Fibroblast of peridontal ligament (primary cell): ENCODE results near the gene CCDC85A.

Experiments
- DNase-seq: peaks from one replicate; pipeline ENCODE4 v3.0.0-alpha.2; 2010; ENCODE audit errors: extremely low read depth

CCDC85A gene

DNA sequence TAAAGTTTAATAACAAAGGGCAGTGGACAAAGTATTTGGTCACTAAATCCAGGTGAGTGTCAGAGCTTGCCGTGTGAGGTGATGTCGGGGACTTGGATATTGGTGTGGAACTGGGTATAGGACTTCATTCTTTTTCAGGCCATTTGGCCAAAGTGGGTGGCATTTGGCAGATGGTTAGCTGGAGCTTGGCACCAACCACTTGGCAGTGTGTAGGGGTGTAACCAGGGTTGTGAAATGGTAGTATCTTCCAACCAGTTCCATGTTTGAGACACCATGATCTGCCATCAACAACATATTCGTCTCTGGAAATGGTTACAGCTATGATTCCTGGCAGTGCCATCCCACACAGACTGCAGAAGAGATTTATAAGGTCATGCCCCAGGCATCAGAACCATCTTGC is 113.9 kb downstream of the CCDC85A start:
- no peak for DNase-seq

DNA sequence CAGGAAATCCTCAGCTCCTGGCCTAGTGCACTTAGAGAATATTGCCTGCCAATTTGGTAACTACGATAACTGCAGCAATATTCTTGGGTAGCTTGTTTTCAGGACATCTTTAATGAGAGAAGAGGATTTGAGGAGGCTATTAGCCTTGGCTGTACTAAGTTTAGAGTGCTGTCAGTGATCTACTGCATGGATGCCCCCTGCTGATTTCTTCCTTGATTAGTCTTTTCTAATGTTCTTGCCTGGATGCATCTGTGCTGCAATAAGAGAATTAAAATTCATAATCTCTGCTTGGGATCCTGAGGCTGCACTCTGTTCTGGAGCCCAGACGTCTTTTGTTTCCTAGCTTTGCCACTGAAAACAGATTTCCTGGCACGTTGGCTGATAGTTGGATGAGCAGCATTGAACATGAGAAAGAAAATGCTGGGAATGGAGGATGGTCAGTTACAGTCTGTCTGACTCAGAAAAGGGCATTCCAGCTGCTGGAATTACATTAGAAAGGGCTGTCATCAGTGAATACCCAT is 115.4 kb downstream of the CCDC85A start:
- peak; percentile 13 for DNase-seq

DNA sequence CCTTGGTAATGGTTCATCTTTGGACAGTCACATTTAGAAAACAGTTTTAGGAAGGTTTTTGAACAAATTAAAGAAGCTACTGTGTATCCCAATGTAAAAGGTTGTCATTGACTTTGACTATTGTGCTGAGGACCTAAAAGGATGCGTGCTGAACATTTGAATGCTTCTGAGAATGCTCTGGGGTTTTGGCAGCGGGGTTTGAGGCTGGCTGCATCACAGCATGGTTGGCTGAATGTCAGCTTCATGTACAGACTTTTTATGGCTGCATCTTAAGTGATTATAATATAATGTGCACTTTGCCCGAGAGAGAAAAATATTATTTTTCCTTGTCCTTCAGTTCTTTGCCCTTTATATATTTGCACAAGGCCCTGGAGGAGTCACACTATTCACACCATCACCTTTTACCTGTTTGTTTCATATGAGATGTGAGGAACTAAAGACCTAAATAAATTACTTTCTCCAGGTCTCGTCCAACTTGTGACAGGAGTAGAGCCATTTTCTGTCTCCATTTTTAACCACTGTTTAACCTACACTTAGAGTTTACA is 125.9 kb downstream of the CCDC85A start:
- no peak for DNase-seq

DNA sequence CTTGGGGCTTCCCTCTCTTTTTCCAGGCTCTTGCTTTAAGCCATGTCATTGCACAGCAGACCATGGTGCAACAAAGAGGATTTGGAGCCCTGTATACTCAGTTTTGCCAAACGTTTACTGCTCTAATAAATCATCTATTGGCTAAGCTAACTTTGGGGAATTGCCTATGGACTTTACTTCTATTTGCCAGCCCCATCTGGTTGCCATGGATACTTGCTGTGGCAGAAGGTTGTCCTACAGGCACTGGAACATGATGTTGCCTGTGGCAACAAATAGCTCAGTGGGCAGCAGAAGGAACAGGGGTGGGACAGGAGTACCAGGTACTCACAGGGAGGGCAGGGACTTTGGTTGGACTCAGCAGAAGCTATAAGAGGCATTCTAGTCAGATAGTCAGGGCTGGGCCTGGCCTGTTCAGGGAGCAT is 129.7 kb downstream of the CCDC85A start:
- DNase-seq, result no peak

DNA sequence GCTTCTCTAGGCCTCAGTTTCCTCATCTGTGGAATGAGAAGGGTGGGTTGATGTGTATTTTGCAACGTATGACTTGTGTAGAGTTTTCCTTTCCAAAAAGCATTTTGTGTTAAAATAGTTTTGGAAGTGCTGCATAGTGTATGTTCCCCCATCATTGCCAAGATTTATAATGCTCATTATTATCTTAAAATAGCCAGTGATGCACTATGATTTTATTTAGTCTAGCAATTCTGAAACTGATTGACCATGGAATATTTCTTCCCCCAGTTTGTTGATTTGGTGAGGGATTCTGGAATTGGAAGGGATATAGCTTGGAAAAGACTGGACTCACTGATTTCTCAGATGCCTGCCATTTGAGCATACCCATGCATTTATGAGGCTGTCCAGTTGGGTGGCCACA is 130.6 kb downstream of the CCDC85A start:
- DNase-seq, result no peak

DNA sequence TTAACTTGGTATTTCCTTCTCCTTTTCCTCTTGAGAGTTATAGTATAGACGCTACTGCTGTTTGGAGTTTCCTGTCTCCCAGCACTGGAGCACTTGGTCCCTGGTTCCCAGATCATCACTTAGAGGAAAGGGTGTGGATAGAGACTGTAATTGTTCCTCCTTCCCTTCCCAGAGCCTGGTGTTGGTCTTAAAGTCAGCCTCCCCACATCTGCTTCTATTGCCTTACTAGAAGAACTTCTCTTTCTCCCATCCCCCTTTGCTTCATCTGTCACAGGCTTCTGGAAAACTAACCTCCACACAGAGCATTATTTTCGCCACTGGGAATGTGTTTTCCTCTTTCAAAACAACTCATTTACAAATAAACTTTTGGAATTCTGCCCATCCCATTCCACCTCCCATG is 131.0 kb downstream of the CCDC85A start:
- no peak for DNase-seq

DNA sequence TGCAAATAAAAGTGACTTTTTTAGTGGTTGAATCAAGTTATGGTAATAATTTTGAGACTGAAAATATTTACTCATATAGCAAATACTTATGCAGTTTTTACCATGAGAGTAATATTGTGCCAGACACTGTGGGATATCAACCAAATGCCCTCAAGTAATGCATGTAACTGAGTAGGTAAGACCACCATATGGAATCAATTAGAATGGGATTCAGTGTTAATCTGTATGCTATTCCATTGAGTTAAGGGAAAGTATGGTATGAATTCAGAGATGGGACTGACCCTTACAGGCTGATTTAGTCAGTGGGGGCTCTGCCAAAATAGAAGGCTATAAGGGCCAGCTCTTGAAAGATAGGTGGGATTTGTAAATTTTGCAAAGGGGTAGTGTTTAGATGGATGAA is 131.6 kb downstream of the CCDC85A start:
- DNase-seq, result no peak

DNA sequence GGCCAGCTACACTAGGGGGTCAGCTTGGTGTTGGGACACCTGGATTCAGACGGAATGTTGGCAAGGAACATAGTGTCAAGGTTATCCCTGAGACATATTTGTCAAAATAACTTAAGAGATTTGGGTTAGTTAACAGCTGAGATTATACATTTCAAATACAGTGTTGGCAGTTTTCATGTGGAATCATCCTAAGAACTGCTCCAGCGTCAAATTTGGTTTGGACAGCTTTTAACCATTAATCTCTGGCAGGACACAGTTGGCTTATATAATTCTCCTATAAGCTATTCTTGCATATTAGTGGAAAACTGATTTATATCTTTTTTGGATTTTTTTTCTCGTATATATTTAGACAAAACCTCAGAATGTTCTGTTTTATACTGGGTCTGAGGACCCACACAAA is 132.2 kb downstream of the CCDC85A start:
- DNase-seq, result no peak

DNA sequence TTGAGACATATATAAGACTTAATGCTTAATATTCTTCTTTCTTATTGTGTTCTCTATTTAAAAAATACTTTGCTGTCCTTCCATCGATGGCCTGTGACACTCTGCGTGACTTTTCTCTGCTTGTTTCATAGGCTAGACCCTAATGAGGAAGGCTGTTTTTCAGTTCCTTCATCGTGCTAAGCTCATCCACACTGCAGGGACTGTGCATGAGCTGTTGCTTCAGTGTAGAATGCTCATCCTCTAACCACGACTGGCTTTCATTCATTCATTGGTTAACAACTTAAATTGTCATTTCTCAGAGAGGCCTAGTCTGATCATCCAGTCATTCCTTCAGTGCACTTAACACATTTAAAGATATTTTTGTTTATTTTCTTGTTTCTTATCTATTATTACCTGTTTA is 134.4 kb downstream of the CCDC85A start:
- no peak for DNase-seq

DNA sequence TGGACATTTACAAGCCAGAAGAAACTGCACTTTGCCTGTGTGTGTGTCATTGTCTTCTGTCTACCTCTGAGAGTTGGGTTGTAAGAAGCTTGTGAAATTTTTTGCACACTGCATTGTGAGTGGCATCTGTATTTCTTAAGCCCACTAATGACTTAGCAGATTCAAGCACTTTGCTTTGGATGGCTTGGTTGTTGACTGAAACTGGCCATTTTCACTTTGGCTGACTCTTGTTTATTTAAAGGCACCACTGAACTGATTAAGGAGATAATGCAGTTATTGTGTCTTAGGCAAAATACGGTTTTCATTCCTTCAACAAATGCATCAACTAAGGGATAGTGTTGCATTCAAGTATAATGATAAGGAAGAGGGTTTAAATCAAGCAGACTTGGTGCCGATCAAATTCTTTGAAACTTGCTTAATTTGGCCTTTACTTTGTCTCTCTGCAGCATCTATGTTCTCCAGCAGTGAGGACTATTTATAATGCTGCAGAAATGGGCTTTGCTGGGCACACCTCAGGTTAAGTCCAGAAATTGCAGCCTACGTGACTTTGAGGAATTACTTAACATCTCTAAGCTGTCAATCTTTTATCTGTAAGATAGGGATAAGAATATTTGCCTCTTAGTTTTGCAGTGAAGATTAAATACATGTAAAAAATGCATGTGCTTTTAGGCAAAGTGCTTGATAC is 142.0 kb downstream of the CCDC85A start:
- DNase-seq, result no peak

DNA sequence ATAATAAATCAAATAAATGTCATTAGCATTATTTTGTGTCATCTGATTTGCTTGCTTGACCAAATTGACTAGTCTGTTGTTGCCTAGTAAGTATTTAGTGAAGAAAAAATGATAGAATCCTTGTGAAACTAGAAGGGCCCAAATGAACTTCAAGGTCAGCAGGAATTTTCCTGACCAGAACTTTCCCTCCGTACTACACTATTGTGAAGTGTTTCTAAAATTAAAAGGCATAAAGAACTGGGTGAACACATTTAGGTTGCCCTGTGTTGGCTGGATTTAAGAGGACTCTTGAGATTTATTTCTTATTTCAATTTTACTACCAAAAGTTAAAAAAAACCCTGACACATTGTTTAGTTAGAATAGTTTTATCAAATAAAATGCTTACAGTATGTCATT is 142.6 kb downstream of the CCDC85A start:
- no peak for DNase-seq

DNA sequence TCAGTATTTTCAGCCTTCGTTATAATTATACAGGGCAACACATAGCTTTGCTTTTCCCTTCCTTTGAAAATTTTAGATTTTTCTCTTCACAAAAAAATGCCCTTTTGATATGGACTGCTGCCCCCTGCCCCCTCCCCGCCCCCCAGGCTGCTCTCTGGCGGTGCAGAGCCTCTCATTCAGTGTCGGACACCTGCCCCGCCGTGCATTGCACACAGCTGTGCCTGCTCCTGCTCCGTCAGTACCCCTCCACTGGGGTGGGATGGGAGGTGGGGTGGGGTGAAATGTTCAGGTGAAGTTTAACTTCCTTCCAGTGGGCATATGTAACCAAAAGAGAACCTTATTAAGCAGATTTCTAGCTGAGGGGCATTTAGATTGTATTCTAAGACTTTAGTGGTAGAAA is 148.0 kb downstream of the CCDC85A start:
- DNase-seq, result no peak

DNA sequence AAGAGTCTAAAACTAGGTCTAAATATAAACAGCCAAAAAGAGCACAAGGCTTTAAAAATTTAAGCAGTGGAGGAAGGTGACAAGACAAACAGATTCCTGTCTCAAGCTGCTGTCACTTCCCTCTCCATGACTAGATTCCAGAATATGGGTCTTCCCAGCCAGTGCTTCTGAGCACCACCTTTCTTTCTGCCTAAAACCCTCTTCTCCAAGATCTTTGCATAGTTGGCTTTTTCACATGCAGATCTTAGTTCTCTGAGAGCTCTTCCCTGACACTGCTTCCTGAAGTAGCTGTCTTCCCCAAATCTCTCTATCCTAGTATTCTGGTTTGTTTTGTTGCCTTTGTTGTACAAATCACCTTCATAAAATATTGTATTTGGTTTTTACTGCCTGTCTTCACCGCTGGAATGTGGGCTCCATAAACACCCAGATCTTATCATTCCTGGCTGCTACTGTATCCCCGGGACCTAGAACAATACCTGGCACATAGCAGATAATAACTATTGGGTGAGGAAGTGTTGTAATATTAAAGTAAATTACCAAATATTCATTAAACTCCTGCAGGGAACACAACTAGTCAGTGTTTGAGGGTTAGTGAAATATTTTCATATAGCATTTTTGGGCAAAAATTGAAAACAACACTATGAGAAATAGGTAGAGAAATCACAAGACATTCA is 150.2 kb downstream of the CCDC85A start:
- DNase-seq, result no peak

DNA sequence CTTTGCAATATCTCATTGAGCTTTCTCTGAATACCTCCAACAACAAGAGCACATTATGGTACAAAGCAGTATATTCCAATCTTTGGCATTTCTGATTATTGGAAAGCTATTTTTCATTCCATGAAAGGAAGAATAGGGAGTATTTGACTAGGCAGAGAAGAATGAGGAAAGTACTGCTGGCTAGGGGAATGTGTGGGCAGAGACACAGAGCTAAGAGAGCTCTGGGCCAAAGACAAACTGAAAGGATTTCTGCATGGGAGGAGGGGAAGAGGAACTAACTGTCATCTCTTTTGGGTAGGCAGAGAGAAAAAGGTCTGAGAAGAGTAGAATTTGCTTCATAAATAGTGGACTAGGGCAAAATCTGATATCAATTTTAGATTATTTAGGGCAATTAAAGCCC is 150.8 kb downstream of the CCDC85A start:
- peak; percentile 3 for DNase-seq

DNA sequence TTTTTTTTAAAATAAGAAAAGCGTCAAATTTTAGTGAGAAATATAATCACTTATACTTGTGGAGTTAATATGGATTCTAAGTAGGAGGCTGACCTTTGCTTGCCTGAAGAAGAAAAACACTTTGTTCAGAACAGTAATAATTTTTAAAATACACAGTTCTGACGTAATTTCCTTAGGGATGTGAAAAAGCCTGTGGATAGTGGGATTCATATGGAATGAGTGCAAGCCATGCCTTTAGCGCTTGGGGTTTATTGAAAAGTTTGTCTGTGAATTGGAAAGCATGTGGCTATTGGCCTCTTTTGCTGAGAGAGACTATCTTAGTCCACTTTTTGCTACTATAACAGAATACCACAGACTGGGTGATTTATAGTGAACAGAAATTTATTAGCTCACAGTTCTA is 151.3 kb downstream of the CCDC85A start:
- no peak for DNase-seq

DNA sequence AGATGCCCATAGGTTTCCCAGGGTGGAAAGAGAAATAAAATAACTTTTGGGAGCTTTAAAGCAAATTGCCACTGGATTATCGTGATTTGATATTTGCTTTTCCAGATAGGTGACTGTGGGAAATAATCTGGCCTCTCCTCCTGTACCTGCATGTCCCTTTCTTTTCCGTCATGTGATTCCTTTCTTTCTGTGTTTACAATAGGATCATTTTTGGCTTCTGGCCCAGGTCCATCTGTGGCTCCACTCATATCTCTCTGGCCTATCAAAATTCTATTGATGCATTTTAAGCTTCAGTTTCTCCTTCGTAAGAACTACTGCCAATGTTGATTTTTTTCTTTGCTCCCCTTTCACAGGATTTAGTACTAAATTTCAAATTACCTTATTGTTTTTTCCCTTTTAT is 153.6 kb downstream of the CCDC85A start:
- DNase-seq, result no peak

DNA sequence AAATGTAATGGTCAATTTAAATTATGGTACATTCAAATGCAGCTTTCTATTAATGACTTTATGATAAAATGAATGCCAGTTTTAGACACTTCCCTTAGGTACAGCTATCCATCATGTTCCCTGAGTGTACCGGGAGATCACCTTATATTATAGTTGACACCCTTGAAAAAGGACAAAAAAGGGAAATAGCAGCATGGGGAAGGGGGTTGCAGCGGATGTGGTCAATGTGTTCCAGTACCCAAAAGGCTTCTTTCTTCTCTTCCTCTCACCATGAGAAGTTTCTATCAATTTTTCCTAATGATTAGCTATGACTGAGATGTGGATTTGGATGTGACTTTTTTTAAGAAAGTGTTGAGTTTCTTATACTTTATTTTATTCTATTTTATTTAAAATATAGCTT is 154.4 kb downstream of the CCDC85A start:
- no peak for DNase-seq

DNA sequence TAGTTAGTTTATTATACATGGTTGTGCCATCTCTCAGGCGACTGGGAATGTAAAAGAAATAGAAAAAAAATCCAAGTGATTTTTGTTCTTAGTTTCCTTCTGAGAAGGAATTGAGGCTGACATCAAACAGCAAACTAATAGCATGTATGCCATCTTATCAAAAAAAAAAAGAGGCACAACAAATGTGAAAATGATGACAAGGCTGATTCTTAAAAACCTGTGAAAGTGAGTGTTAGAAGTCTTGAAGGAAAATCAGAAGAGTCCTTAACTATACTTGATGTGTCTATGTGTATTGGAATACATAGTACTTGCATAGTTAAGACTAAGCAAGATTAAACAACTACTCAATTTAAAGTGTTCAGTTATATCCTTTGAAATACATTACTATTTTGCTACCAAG is 161.0 kb downstream of the CCDC85A start:
- no peak for DNase-seq

DNA sequence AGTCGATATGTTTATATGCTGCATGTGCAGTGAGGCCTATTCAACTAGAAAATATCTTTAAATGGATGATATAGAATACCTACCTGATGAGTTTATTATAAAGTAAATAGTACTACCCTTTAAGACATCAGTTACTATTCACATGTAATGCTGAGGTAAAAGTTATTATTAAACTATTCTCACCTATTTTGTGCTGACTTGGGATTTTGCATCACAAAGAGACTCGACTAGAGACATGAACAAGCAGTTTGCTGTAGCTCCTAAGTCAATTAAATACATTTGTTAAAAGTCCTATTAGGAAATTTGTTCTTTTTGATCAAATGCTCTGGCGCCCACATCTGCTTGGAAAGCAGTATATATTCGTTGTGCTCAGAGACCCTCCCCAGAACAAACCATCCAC is 164.1 kb downstream of the CCDC85A start:
- no peak for DNase-seq

DNA sequence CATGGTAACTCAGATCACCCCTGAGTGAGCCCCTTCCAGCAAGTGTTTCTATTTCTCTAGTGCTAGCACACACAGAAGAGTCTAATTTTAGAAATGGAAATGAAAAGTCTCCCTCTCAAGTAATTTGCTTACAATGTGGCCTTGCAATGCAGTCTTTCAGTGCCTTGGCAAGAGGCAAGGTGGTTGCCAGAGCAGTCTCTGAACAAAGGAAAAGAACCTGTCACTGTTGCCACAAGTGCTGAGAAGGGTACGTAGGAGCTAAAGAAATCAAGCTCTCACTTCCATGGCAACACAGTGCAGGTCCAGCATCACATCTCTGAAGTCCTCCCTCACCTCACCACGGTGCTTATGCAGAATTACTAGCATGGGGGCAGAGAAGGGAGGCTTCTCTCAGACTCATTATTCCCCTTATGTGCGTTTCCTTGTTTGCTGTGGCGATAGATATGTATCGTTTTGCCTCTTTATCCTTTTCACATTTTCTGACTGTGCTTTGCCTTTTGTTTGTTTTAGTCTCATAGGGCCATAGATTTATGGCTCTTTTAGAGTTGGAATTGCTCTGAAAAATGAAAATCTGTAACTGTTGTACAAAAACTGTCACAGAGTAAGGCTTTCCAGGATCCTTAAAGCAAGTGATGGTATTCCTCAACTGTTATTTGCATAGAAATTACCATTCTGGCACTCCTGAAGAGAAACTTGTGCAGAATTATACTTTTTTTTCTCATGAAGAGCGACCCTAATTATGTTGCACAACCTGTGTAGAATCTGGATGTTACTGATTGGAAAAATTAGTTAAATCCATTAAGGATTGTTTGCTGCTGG is 164.8 kb downstream of the CCDC85A start:
- no peak for DNase-seq

DNA sequence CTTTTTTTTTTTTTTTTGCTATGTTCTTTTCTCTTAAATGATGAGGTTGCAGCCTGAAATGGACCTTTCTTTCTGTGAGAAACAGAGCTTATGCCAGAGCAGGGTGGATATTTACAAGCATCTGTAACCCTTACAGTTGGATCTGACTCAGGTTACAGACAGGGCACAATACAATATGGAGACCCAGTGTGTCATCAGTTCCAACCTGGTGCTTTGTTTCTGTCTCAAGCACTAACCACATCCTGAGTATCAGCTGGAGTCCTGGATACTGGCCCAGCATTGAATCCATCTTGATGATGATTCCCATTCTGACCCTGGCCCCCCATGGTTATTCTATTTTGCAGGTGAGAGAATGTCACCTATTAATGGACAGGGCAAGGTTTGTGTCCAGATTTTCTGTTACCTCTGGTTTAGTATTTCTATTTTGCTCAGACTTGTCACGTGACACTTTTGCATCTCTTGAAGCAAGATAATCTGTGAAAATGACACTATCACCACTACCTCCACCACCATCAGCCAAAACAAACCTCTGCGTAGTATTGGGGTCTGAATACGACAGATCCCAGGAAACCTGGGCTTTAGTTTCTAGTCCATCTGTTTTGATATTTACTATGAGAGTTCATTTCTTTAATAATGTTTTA is 174.0 kb downstream of the CCDC85A start:
- no peak for DNase-seq

DNA sequence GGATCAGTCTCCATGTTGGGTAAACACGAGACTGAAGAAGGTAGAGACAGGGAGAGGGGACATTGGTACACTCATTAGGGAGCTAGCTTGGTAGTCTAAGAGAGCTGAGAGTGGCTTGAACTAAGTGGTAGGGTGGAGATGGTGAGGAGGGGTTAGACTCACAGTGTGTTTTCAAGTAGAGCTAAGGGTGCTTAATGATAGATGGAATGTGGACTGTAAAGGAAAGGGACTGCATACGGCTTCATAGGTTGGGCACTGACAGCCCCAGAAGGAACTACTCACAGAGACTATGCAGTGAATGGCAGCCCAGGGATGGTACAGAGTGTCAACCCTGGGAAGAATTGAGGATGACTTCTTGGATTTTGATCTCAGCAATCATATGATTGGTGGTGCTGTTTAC is 178.1 kb downstream of the CCDC85A start:
- DNase-seq, result no peak
